GM12892 (cell line): ENCODE data around the gene SHISA6.

Source experiments
- DNase-seq: peaks from one replicate; pipeline ENCODE4 v3.0.0; 2011; ENCODE audit not compliant: insufficient read length
- FAIRE-seq: peaks from 2 replicates; lab custom pipeline; 2011; peaks lifted over from hg19 to GRCh38; lab: Jason Lieb, UNC
- POLR2A ChIP-seq: IDR thresholded peaks from 2 replicates; pipeline ENCODE4 v1.6.1; 2011; ENCODE audit warnings: low read depth, low read length, control low read depth
- POLR2AphosphoS5 ChIP-seq: IDR thresholded peaks from 2 replicates; pipeline ENCODE4 v1.6.1; 2011; ENCODE audit warnings: low read depth, low read length, control low read depth
- TAF1 ChIP-seq: IDR thresholded peaks from 2 replicates; pipeline ENCODE4 v1.6.1; 2011; ENCODE audit warnings: low read depth, mild to moderate bottlenecking, control low read depth, low read length, borderline replicate concordance

The SHISA6 gene

DNA sequence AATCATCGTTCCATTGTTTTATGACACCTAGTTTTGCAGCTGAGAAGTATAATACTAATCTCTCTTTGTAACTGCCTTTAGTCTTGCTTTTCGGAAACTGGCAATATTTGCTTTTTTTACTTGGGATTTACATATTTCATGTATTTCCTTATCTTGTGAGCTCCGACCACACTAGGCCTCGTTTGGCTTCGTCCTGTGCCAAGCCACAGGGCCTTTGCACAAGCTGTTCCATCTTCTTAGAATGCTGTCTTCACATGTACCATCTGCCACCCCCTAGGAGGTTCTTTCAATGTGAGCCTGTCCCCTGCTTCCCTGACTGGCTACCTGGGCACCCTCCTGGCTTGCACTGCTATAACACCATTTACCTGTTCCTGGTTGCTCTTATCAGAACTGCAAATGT, 77.2 kb downstream of the SHISA6 start:
- TF ChIP-seq POLR2A, result no peak
- TF ChIP-seq TAF1, result no peak
- TF ChIP-seq POLR2AphosphoS5, result no peak
- FAIRE-seq (no peak), DNase-seq (no peak)

DNA sequence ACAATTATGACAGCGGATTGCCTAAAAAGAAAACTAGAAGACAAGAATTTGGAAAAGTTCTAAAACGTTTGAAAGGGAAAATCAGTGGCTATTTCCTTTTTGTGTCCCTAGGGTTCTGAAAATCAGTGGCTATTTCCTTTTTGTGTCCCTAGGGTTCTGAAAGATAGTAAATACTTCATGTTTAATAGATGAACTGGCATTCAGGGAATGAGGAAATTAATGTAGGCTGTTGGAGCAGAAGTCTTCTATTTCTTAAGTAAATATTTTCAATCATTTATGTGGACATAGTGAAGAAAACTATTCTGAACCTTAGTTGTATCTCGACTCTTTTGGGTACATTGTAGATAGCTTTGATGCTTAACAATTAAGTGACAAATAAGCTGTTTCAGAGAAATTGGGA, 78.9 kb downstream of the SHISA6 start:
- TF ChIP-seq TAF1, result no peak
- no peak for TF ChIP-seq POLR2A
- TF ChIP-seq POLR2AphosphoS5, result no peak
- FAIRE-seq, result no peak
- no peak for DNase-seq

DNA sequence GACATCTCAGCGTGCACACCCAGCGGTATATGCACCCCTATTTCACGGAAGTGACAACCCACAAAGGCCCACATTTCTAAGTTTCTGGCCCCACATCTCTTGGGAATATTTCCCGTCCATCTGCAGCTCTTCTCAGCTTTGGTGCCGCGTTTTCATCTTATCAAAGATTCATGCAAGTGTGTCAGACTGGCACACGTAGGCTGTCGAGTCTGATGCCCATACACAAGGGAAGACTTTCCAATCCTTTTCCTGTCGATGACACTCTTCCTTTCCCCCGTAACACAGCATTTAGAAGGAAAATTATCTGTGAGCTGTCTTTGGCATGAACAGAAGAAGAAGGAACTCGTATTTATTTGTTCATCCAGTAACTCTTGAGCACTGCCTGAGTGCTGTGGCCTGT, 83.0 kb downstream of the SHISA6 start:
- DNase-seq (no peak), FAIRE-seq (no peak)
- TF ChIP-seq TAF1 (no peak), POLR2AphosphoS5 (no peak), POLR2A (no peak)

DNA sequence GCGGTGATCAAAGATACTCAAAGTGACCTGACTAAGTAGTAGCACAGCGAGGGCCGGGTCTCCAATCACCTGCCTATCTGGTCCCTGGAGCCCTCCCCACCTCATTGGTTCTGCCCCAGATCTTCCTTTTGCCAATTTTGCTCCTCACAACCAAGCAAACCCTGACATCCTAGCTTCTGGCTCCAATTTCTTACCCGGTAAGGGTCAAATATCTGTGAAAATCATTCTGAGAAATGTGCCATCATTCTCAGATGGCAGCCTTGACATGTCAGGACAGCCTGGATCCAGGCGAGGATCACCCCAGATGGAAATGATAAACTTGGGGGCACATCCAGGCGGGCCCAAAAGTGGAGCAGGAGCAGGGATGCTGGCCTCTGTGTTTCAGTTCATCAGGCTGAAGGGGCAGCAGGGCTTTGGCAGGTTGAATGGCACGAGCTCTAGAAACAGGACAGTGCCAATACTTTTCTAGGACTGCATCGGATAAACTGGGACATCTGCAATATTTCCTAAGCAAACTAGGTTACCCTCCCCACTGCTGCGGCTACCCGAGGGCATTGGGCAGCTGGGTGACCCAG, 83.9 kb downstream of the SHISA6 start:
- TF ChIP-seq POLR2A (no peak), TAF1 (no peak), POLR2AphosphoS5 (no peak)
- DNase-seq, result no peak
- FAIRE-seq, result no peak

DNA sequence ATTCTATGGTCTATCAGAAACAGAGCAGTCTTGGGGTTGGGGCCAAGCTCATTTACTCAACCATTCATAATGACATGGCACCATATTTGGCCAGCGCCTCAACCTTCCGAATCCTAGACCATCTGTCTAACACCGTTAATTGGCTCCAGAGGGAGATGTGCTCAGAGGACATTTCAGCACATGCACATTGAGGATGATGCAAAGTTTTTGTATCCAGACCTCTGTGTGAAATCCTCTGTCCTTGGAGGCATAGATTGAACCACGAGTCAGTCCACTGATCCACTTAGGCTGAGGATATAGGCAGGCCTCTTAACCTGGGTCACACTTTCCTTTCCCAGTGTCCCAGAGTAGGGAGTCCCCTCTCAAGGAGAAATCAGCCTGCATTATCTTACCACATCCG, 85.5 kb downstream of the SHISA6 start:
- FAIRE-seq, result no peak
- DNase-seq, result no peak
- TF ChIP-seq POLR2A (no peak), POLR2AphosphoS5 (no peak), TAF1 (no peak)

DNA sequence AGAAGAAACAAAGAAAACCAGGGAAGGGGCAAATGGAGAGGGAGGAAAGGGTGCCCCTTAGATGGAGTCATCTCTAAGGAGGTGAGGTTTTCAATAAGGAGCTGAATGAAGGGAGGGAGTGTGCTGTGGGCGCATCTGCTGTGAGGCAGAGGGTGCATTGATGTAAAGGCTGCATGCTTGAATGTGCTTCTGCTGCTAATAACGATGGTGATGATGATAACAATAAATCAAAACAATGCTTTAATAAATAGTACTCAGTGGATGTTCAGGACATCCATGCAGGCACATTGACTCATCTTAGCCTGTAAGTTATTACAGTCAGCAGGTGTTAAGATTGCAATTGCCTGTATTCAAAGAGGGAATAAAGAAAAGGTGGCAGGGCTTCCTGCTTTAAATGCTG, 87.8 kb downstream of the SHISA6 start:
- FAIRE-seq, result no peak
- DNase-seq, result no peak
- TF ChIP-seq POLR2AphosphoS5 (no peak), POLR2A (no peak), TAF1 (no peak)

DNA sequence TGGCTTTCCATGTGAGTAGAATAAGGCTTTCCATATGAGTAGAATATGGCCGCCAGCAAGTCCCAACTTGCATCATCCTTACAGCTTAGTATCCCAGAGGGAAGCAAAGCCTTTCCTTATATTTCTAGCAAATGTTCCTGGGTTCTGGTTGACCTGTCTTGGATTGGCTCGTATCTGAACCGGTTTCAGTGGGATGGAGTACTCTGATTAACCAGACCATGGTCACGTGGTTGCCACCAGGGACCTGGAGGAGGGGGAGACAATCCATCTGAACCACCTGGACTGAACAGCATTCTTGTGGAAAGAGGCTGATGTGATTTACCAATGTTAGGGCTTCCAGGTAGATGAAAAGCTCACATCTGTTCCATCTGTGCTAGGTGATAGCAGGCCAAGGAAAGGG, 89.0 kb downstream of the SHISA6 start:
- no peak for TF ChIP-seq POLR2AphosphoS5
- TF ChIP-seq POLR2A, result no peak
- TF ChIP-seq TAF1, result no peak
- no peak for FAIRE-seq
- DNase-seq, result no peak

DNA sequence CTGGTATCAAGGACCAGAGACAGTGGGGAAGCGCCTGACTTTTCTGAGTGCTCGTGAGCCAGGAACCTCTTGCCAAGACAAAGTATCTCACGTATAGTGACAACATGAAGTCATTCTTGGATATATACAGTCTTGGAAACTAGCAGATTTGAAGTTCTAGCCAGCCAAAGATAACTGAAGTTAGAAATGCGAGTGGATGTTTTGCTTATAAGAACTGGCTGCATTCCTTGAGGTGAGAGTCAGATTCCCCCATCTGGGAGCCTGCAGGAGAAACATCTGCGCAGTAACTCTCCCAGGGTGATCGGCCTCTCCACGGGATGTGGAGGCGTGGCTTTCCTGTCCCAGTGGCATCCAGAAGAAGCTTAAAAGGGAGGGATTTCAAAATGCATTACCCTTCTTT, 89.8 kb downstream of the SHISA6 start:
- FAIRE-seq, result no peak
- no peak for DNase-seq
- TF ChIP-seq POLR2A (no peak), POLR2AphosphoS5 (no peak), TAF1 (no peak)

DNA sequence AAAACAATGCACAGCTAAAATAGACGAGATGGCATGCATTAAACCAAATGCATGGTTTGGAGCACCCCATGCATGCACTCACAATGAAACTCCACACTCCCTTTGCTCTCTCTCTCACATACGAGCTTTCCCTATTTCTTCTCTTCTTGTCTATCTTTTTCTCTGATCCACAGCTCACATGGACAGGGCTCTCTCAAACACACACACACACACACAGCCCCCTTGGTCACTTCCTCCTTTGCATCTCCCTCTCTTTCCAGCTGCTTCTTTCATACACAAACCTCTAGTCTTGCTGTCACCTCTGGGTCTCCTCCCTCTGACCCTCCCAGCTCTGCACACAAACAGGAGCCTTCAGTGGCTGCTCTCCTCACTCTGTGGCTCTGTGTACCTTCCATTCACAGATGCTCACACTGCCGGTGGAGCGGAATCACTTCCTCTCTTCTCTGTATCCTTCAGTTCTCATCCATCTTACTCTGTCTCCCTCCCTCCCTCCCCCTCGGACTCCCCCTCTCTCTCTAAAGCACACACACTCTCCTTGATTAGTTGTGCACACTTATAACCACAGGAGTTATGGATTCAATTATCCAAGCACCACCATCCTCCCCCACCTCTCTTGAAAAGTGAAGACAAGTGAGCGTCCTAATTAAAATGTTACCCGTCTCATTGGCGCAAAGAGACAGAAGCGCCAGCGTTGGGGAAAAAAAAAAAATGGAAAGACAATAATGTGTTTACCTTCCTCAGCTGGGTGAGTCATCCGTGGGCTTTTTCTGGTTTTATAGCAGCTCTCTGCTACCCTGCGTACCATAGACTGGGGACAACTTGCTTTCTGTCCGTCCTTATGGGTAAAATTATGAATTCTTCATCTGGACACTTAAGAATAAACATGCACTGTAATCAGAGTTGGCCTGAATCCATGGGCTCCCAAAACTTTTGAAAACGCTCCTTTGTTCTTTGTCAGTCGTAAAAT, 90.8 kb downstream of the SHISA6 start:
- FAIRE-seq, result no peak
- no peak for DNase-seq
- TF ChIP-seq POLR2A, result no peak
- TF ChIP-seq POLR2AphosphoS5, result no peak
- no peak for TF ChIP-seq TAF1

DNA sequence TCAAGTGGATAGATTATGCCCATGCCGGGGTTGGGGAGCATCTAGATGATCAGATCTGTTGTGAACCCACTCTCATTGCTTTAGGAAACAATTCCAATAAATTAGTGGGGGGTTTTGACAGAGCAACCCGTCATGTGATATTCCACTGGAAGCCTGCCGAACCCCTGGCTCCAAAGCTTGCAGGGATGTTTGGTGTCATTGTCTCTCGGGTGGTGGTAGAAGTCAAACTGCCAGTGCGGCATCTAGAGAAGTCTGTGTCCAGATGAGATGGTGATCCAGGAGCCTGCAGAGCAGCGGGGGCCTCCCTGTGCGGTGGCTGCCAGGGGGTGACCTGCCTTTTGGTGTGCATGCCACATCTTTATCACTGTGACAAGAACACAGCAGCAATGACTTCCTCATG, 91.7 kb downstream of the SHISA6 start:
- DNase-seq (no peak), FAIRE-seq (no peak)
- no peak for TF ChIP-seq TAF1
- no peak for TF ChIP-seq POLR2AphosphoS5
- no peak for TF ChIP-seq POLR2A

DNA sequence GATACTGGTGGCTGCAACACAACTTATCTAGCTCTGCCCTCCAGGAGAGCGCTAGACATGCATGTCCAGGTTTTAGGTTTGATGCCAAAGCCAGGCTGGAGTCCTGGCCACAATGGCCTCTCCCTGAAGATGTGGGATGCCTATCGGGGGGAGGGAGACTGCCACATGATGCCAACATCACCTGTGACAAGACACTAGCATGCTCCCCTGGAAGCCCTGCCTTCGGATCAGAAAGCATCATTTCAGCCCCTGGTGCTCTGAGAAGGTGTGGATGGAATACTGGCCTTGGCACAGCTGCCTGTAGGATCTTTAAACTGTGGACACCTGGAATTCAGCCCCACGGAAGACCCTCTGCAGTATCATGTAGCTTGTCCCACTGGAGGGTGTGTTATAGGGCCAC, 93.5 kb downstream of the SHISA6 start:
- FAIRE-seq (no peak), DNase-seq (no peak)
- no peak for TF ChIP-seq TAF1
- TF ChIP-seq POLR2AphosphoS5, result no peak
- no peak for TF ChIP-seq POLR2A

DNA sequence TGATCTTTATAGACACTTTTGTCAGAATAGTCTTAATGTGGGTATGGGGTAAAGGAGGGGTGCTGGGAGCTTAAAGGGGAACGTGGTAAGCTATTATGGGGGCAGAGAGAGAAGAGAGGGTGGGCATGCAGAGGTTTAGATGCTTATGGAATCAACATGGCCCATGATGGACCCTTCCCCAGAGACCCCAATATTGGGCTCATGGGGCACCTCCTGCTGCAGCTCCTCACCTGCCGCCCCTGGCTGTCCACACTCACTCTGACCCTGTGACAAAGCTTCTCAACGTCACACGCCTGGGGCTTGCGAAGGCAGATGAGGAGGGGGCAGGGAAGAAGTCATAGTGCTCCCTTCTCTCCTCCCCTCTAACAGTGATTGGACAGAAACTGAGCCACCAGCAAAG, 95.3 kb downstream of the SHISA6 start:
- FAIRE-seq (no peak), DNase-seq (no peak)
- TF ChIP-seq POLR2A (no peak), TAF1 (no peak), POLR2AphosphoS5 (no peak)
